Measurements from ENCODE around the gene RETSAT. TPM values are rescaled to one million over a fixed set of nuclear protein-coding genes. Genes with fewer than 3 reads are reported as not detected.

Gene RETSAT
- total and polyA plus RNA-seq, 2 donors (not counting 1 experiment from before 2014, with no cell fraction given) = 13.0 to 28.1 TPM

GRCh38 chr2:85355521-85355920 is 1.2 kb upstream of the RETSAT start:
- no peaks in the 10 kb centered on the region for H3K27me3 ChIP-seq (replicated peaks in 1 of 4; ENCODE audit: control extremely low read depth in 1 of 4, control insufficient read depth in 3 of 4, insufficient read depth in 4 of 4, low read length in 3 of 4)
- Mint-ChIP-seq H3K4me1 (peaks cover 40% of the 10 kb centered on the region), H3K4me3 (peak overlapping the region; percentile 95), H3K27ac (peak overlapping the region; percentile 95), H3K9me3 (ENCODE audit: insufficient read depth) (no peaks in the 10 kb centered on the region), H3K27me3 (no peaks in the 10 kb centered on the region)
- DNase-seq = no peak
- H4K20me1 ChIP-seq (ENCODE audit: control insufficient read depth, insufficient read depth, low read length, poor library complexity, severe bottlenecking) = no peaks in the 10 kb centered on the region
- H3K79me2 ChIP-seq (ENCODE audit: control insufficient read depth, insufficient read depth, low read length) = peaks cover 57% of the 10 kb centered on the region
- H3K4me2 ChIP-seq (replicated peaks; ENCODE audit: low read depth, low read length, poor library complexity, severe bottlenecking) = peak overlapping the region; percentile 97
- H3K27ac ChIP-seq (ENCODE audit: low read length in 2 of 2) = peak overlapping the region in 1 of 2 donors; percentile 95
- TF ChIP-seq, protein P1, sequence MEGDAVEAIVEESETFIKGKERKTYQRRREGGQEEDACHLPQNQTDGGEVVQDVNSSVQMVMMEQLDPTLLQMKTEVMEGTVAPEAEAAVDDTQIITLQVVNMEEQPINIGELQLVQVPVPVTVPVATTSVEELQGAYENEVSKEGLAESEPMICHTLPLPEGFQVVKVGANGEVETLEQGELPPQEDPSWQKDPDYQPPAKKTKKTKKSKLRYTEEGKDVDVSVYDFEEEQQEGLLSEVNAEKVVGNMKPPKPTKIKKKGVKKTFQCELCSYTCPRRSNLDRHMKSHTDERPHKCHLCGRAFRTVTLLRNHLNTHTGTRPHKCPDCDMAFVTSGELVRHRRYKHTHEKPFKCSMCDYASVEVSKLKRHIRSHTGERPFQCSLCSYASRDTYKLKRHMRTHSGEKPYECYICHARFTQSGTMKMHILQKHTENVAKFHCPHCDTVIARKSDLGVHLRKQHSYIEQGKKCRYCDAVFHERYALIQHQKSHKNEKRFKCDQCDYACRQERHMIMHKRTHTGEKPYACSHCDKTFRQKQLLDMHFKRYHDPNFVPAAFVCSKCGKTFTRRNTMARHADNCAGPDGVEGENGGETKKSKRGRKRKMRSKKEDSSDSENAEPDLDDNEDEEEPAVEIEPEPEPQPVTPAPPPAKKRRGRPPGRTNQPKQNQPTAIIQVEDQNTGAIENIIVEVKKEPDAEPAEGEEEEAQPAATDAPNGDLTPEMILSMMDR (IDR thresholded peaks at IDR 0.05) = no peak
- no peak for TF ChIP-seq EZH2 (IDR thresholded peaks at IDR 0.05; ENCODE audit: borderline replicate concordance, insufficient read depth, low read depth, low read length, poor library complexity, severe bottlenecking)
- CTCF ChIA-PET = interaction anchor here (0.9 to 1.5 kb wide), 2 partner anchors 55 to 184 kb away, joined by 3 to 4 read pairs; partner anchors contain the start of gene MAT2A
- WGBS (ENCODE audit: insufficient coverage) = 83% methylated on average over 1 of the region's 3 CpGs
- peaks cover 0 to 12% of the 10 kb centered on the region in 2 experiments for H3K36me3 ChIP-seq (replicated peaks in 1 of 2; ENCODE audit: control extremely low read depth in 1 of 2, control insufficient read depth in 1 of 2, extremely low read depth in 1 of 2, insufficient read depth in 2 of 2, low read length in 1 of 2)
- no peaks in the 10 kb centered on the region for H3K9me3 ChIP-seq (ENCODE audit: control extremely low read depth in 1 of 3, control insufficient read depth in 2 of 3, insufficient read depth in 1 of 3, low read length in 2 of 3)
- peaks cover 19 to 26% of the 10 kb centered on the region in 2 donors for H3K4me1 ChIP-seq (ENCODE audit: control insufficient read depth in 2 of 2, insufficient read depth in 2 of 2, low read length in 2 of 2)
- H2AFZ ChIP-seq (ENCODE audit: insufficient read depth, low read depth, low read length, poor library complexity, severe bottlenecking) = peak overlapping the region; percentile 100
- peak overlapping the region; percentile 100 for H3K9ac ChIP-seq (ENCODE audit: low read length)
- intact Hi-C loops (cut with micrococcal nuclease) = loop anchor here (2.0 kb wide), 1 partner anchor 197 kb away; no protein-coding TSS in a partner anchor
- ATAC-seq (ENCODE audit: low read depth) = no peak
- peak overlapping the region in 4 of 5 experiments; percentile 79 to 100 (median 92) for H3K4me3 ChIP-seq (ENCODE audit: control extremely low read depth in 1 of 5, extremely low read depth in 1 of 5, insufficient read depth in 1 of 5, low read depth in 2 of 5, low read length in 4 of 5)
- POLR2A ChIA-PET = interaction anchor here (0.6 to 2.4 kb wide), 6 partner anchors 29 to 216 kb away, joined by 4 to 25 read pairs (median 6); partner anchors contain the start of genes CAPG, MAT2A, SH2D6 and TGOLN2

DNA sequence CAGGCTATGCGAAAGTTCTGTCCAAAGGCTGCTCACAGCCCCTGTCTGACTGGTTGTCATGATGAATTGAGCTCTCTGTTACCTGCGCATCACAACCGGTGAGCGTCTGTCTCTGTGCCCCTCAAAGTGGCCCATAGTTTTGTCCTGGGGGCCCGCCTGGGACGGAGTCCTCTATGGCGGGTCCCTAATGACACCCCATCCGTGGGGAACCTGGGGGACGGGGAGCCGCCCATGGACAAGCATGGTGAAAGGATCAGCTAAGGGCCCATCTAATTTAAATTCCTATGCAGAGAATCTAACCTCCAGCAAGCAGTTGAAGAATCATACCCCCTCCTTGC is 714 bp upstream of the RETSAT start:
- no peak for DNase-seq
- no peak for TF ChIP-seq EZH2 (IDR thresholded peaks at IDR 0.05; ENCODE audit: borderline replicate concordance, insufficient read depth, low read depth, low read length, poor library complexity, severe bottlenecking)
- TF ChIP-seq, protein P1 (IDR thresholded peaks at IDR 0.05) = no peak
- no peaks in the 10 kb centered on the region for H3K27me3 ChIP-seq (replicated peaks in 1 of 4; ENCODE audit: control extremely low read depth in 1 of 4, control insufficient read depth in 3 of 4, insufficient read depth in 4 of 4, low read length in 3 of 4)
- ATAC-seq (ENCODE audit: low read depth) = no peak
- intact Hi-C loops (cut with micrococcal nuclease) = loop anchor here (2.0 kb wide), 1 partner anchor 198 kb away; no protein-coding TSS in a partner anchor
- H3K36me3 ChIP-seq (replicated peaks in 1 of 2; ENCODE audit: control extremely low read depth in 1 of 2, control insufficient read depth in 1 of 2, extremely low read depth in 1 of 2, insufficient read depth in 2 of 2, low read length in 1 of 2) = peaks cover 0 to 16% of the 10 kb centered on the region in 2 experiments
- peak overlapping the region; percentile 81 to 95 for H3K27ac ChIP-seq (ENCODE audit: low read length in 2 of 2)
- H3K4me1 ChIP-seq (ENCODE audit: control insufficient read depth in 2 of 2, insufficient read depth in 2 of 2, low read length in 2 of 2) = peaks cover 19 to 26% of the 10 kb centered on the region in 2 donors
- peak overlapping the region; percentile 95 for H3K4me3 Mint-ChIP-seq
- peak overlapping the region; percentile 95 for H3K27ac Mint-ChIP-seq
- H3K4me2 ChIP-seq (replicated peaks; ENCODE audit: low read depth, low read length, poor library complexity, severe bottlenecking) = peak overlapping the region; percentile 97
- peak overlapping the region; percentile 60 to 100 (median 85) for H3K4me3 ChIP-seq (ENCODE audit: control extremely low read depth in 1 of 5, extremely low read depth in 1 of 5, insufficient read depth in 1 of 5, low read depth in 2 of 5, low read length in 4 of 5)
- peak overlapping the region; percentile 100 for H3K9ac ChIP-seq (ENCODE audit: low read length)
- peaks cover 57% of the 10 kb centered on the region for H3K79me2 ChIP-seq (ENCODE audit: control insufficient read depth, insufficient read depth, low read length)
- ChIA-PET POLR2A (interaction anchor here (0.7 to 2.4 kb wide), 8 partner anchors 28 to 184 kb away, joined by 3 to 25 read pairs (median 6); partner anchors contain the start of genes CAPG, MAT2A, SH2D6 and TGOLN2), CTCF (interaction anchor here (0.7 to 1.8 kb wide), 6 partner anchors 27 to 380 kb away, joined by 3 to 5 read pairs (median 4); partner anchors contain the start of genes MAT2A and TGOLN2)
- H3K9me3 Mint-ChIP-seq (ENCODE audit: insufficient read depth) = no peaks in the 10 kb centered on the region
- H3K9me3 ChIP-seq (ENCODE audit: control extremely low read depth in 1 of 3, control insufficient read depth in 2 of 3, insufficient read depth in 1 of 3, low read length in 2 of 3) = no peaks in the 10 kb centered on the region
- no peaks in the 10 kb centered on the region for H3K27me3 Mint-ChIP-seq
- H3K4me1 Mint-ChIP-seq = peaks cover 40% of the 10 kb centered on the region
- peak overlapping the region; percentile 100 for H2AFZ ChIP-seq (ENCODE audit: insufficient read depth, low read depth, low read length, poor library complexity, severe bottlenecking)
- no peaks in the 10 kb centered on the region for H4K20me1 ChIP-seq (ENCODE audit: control insufficient read depth, insufficient read depth, low read length, poor library complexity, severe bottlenecking)
- WGBS (ENCODE audit: insufficient coverage) = 14% methylated on average over 7 of the region's 10 CpGs
